ENCODE data around the gene TMEM30A. TPM values are rescaled to one million over a fixed set of nuclear protein-coding genes. Genes with fewer than 3 reads are reported as not detected.
A peak's percentile ranks its signal among the peaks of the same experiment; 100 is the strongest.

The TMEM30A gene
- total RNA-seq, 2 donors from 2014 or later: 47.7 to 59.4 TPM

GRCh38 chr6:75287424-75287823, 2.8 kb upstream of the TMEM30A start:
- no peaks in the 10 kb centered on the region for H3K27me3 Mint-ChIP-seq (ENCODE audit: insufficient read depth)
- WGBS, 2 experiments (ENCODE audit: insufficient coverage in 1 of 2, insufficient read length in 1 of 2): 96 to 100% methylated on average over 1 of the region's 1 CpG
- H3K27ac Mint-ChIP-seq: no peak overlapping the region

GRCh38 chr6:75286955-75287354, 2.4 kb upstream of the TMEM30A start:
- TF ChIP-seq CTCF (conservative IDR thresholded peaks at IDR 0.05): no peak
- Histone ChIP-seq H3K4me3 (ENCODE audit: low read length) (no peak overlapping the region), H3K27me3 (ENCODE audit: control insufficient read depth, insufficient read depth, low read length, poor library complexity, severe bottlenecking) (no peaks in the 10 kb centered on the region), H3K9ac (ENCODE audit: extremely low read depth, low read length, poor library complexity, severe bottlenecking) (no peak overlapping the region), H3K36me3 (ENCODE audit: control insufficient read depth, insufficient read depth, low read length) (no peaks in the 10 kb centered on the region), H3K9me3 (ENCODE audit: control insufficient read depth, low read length) (no peaks in the 10 kb centered on the region), H3K27ac (ENCODE audit: low read depth, low read length) (no peak overlapping the region), H3K4me1 (ENCODE audit: control insufficient read depth, insufficient read depth, low read length) (no peaks in the 10 kb centered on the region)
- Mint-ChIP-seq H3K4me1 (peaks cover 16% of the 10 kb centered on the region), H3K27ac (no peak overlapping the region), H3K4me3 (no peak overlapping the region), H3K27me3 (ENCODE audit: insufficient read depth) (no peaks in the 10 kb centered on the region), H3K36me3 (ENCODE audit: low read depth) (no peaks in the 10 kb centered on the region), H3K9me3 (no peaks in the 10 kb centered on the region)
- DNase-seq: no peak
- WGBS, 2 experiments (ENCODE audit: insufficient coverage in 1 of 2, insufficient read length in 1 of 2): 94 to 100% methylated on average over 1 to 2 of the region's 2 CpGs

More at GRCh38 chr6:75287424-75287823, 2.8 kb upstream of the TMEM30A start:
- DNase-seq: no peak
- Mint-ChIP-seq H3K36me3 (ENCODE audit: low read depth) (no peaks in the 10 kb centered on the region), H3K4me1 (peaks cover 13% of the 10 kb centered on the region), H3K4me3 (no peak overlapping the region), H3K9me3 (no peaks in the 10 kb centered on the region)
- Histone ChIP-seq H3K4me3 (ENCODE audit: low read length) (no peak overlapping the region), H3K27me3 (ENCODE audit: control insufficient read depth, insufficient read depth, low read length, poor library complexity, severe bottlenecking) (no peaks in the 10 kb centered on the region), H3K36me3 (ENCODE audit: control insufficient read depth, insufficient read depth, low read length) (no peaks in the 10 kb centered on the region), H3K27ac (ENCODE audit: low read depth, low read length) (no peak overlapping the region), H3K9me3 (ENCODE audit: control insufficient read depth, low read length) (no peaks in the 10 kb centered on the region), H3K4me1 (ENCODE audit: control insufficient read depth, insufficient read depth, low read length) (no peaks in the 10 kb centered on the region), H3K9ac (ENCODE audit: extremely low read depth, low read length, poor library complexity, severe bottlenecking) (no peak overlapping the region)
- no peak for TF ChIP-seq CTCF (conservative IDR thresholded peaks at IDR 0.05)

- Histone ChIP-seq H3K9ac (ENCODE audit: extremely low read depth, low read length, poor library complexity, severe bottlenecking) (peak overlapping the region; percentile 58), H3K4me3 (ENCODE audit: low read length) (peak overlapping the region; percentile 86), H3K4me1 (ENCODE audit: control insufficient read depth, insufficient read depth, low read length) (no peaks in the 10 kb centered on the region), H3K27ac (ENCODE audit: low read depth, low read length) (no peak overlapping the region), H3K27me3 (ENCODE audit: control insufficient read depth, insufficient read depth, low read length, poor library complexity, severe bottlenecking) (no peaks in the 10 kb centered on the region), H3K9me3 (ENCODE audit: control insufficient read depth, low read length) (no peaks in the 10 kb centered on the region), H3K36me3 (ENCODE audit: control insufficient read depth, insufficient read depth, low read length) (no peaks in the 10 kb centered on the region)
- Mint-ChIP-seq H3K9me3 (no peaks in the 10 kb centered on the region), H3K4me3 (no peak overlapping the region), H3K27ac (no peak overlapping the region), H3K27me3 (ENCODE audit: insufficient read depth) (no peaks in the 10 kb centered on the region), H3K36me3 (ENCODE audit: low read depth) (no peaks in the 10 kb centered on the region), H3K4me1 (peaks cover 20% of the 10 kb centered on the region)
- TF ChIP-seq CTCF (conservative IDR thresholded peaks at IDR 0.05): no peak
- 19 to 30% methylated on average over 2 to 5 of the region's 6 CpGs for WGBS, 2 experiments (ENCODE audit: insufficient coverage in 1 of 2, insufficient read length in 1 of 2)
- DNase-seq: no peak
Observed at GRCh38 chr6:75285283-75285639, 669 bp upstream of the TMEM30A start.

Data from endodermal cell (in vitro differentiated cells).